NCI-H2081 (cell line): ENCODE results near the gene HAUS3.
A peak's percentile ranks its signal among the peaks of the same experiment; 100 is the strongest.

Experiments used
- DNase-seq, 2 experiments: peaks; one replicate each; lab custom pipeline; 2025; lab: John Stamatoyannopoulos, UW

Gene HAUS3

GRCh38 chr4:2241410-2242353 is at the start of gene HAUS3, which contains the start of gene POLN:
Gene HAUS3 (minus strand): TSS chr4:2242121. CDS start chr4:2240946, 1,175 bp downstream.
Gene POLN (minus strand): TSS chr4:2242121. CDS start chr4:2229231, 12,890 bp downstream.
- peak; percentile 97 to 99 for DNase-seq

GRCh38 chr4:2290974-2291704 is 49.2 kb upstream of the HAUS3 start:
- no peak for DNase-seq

- DNase-seq: no peak
Observed at GRCh38 chr4:2290488-2290887, 48.6 kb upstream of the HAUS3 start.

GRCh38 chr4:2289955-2290333 is 48.0 kb upstream of the HAUS3 start:
- DNase-seq: no peak

- DNase-seq: no peak
Observed at GRCh38 chr4:2289311-2289954, 47.5 kb upstream of the HAUS3 start.

GRCh38 chr4:2288051-2288541 is 46.2 kb upstream of the HAUS3 start:
- DNase-seq: no peak

- no peak for DNase-seq
Observed at GRCh38 chr4:2287594-2287915, 45.6 kb upstream of the HAUS3 start.

- DNase-seq: no peak
Observed at GRCh38 chr4:2286904-2287593, 45.1 kb upstream of the HAUS3 start.

- DNase-seq: no peak
Observed at GRCh38 chr4:2285613-2286381, 43.9 kb upstream of the HAUS3 start.

GRCh38 chr4:2284934-2285612 is 43.2 kb upstream of the HAUS3 start:
- DNase-seq: no peak

- DNase-seq: no peak
Observed at GRCh38 chr4:2284161-2284933, 42.4 kb upstream of the HAUS3 start.

GRCh38 chr4:2283199-2283711 is 41.3 kb upstream of the HAUS3 start:
- DNase-seq: no peak

- no peak for DNase-seq
Observed at GRCh38 chr4:2281575-2282343, 39.8 kb upstream of the HAUS3 start.

- no peak for DNase-seq
Observed at GRCh38 chr4:2280531-2281300, 38.8 kb upstream of the HAUS3 start.

- no peak for DNase-seq
Observed at GRCh38 chr4:2277956-2278355, 36.0 kb upstream of the HAUS3 start.

GRCh38 chr4:2276581-2277325 is 34.8 kb upstream of the HAUS3 start:
- no peak for DNase-seq
